GM19099 (cell line): ENCODE data around the gene VPS37D.

ENCODE experiments used
- POLR2A ChIP-seq: IDR thresholded peaks from 3 replicates; pipeline ENCODE4 v1.6.1; 2011; ENCODE audit warnings: low read depth; ENCODE audit not compliant: insufficient read length; ENCODE audit errors: extremely low read depth

VPS37D gene

DNA sequence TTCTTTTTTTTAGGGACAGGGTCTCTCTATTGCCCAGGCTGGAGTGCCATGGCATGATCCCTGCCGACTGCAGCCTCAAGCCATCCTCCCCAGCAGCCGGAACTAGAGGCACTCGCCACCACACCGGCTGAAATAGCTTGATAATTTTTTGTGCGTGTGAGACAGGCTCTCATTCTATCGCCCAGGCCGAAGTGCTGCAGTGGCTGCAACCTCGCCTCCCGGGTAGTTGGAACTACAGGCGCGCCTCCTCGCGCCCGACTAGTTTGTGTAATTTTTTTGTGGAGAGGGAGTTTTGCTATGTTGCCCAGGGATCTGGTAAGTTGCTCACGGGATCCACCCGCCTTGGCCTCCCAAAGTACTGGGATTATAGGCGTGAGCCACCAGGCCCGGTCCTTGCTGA is 17.7 kb downstream of the VPS37D start:
- no peak for TF ChIP-seq POLR2A

DNA sequence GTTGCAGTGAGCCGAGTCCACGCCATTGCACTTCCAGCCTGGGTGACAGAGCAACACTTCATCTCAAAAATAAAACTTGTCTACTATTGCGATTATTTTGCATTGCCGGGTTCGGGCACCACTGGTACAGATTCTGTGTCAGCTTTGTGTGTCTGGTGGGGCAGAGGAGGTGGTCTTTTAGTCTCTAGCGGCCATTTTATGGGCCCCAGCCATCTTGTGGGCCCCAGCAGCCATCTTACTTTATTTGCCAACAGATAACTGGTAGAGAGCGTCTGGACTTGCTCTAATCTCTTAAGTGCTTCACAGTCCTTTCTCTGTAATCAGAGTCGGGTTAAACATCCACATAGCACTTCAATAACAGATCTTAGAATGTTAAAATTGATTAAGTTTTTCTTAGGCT is 20.7 kb downstream of the VPS37D start:
- no peak for TF ChIP-seq POLR2A

DNA sequence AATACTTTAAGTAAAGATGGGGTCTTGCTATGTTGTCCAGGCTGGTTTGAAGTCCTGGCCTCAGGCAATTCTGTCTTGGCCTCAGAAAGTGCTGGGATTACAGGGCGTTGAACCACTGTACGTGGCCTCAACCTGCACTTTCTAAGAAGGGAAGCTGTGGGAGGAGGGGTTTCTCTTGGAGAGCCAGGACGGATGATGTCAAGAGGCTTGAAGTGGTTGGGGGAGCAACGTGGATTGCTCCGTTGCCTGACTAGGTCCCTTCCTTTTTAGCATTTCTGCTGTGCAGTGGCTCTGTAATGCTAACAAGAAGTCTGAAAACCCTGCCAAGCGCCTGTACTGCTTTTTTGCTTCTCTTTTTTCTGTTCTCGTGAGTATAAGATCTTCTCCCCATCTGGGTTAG is 23.0 kb downstream of the VPS37D start:
- TF ChIP-seq POLR2A = no peak

DNA sequence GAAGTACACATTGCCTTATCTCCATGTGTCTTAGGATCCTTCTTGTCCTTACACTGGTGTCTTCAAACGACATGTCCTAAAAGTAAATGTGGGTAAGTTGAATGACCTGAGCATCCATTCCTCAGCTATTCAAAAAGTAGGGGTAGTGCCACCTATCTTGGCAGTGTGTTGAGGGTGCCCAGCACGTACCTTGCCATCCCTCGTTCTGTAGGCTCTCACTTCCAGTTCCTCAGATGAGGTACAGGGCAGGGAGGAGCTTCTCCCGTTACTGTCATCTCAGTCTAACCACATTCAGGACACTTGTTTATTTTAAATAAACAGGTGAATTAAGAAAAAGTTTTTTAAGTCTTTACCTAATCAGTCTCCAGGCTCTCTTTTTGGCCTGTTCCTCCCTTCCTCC is 28.7 kb downstream of the VPS37D start:
- no peak for TF ChIP-seq POLR2A

DNA sequence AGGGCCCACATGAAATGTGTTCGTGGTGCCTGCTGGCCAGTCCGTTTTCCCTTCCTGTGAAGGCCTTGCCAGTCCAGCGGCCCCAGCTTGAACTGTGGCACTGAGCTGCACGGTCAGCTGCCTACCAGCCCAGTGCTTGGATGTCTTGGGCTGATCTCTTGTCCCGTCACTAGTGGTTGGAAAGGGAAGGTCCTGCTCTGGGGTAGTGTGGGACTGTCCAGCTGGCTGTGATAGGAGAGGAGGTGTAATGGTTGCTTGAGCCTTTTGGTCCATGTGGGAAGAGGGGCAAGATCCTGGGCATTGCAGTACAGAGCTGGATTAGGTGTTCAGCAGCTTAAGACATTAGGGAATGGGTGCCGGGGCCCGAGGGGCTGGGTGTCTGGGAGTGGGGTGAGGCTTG is 30.8 kb downstream of the VPS37D start:
- TF ChIP-seq POLR2A = no peak

DNA sequence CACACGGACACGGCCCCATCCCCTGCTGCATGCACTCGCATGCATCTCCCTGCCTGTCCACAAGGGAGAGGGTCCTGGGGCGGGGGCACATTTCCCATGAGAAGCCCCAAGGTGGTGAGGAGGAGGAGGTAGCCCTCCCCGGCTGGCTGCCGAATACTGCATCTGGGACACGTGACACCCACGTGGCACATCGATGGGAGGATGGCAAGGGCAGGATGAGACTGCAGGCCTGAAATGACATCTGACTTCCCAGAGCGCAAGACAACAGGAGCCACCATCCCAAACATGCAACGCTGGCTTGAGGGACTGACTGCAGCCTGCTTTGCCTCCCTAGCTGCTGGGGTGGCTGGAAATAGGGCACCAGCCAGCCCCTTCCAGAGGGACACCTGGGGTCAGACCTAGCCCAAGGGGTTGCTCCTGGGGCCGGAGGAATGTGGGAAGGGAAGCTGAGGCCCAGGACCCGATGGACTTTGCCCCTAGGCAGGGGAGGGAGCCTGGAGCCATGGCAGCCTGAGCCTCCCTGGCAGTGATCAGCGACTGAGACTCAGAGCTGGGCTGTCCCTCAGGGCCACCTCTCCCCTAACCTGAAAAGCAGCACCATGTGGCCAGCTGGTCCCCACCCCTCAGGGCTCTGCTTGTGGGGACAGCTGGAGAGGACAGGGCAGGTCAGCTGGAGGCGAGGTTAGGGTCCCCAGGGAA is 31.9 kb downstream of the VPS37D start:
- no peak for TF ChIP-seq POLR2A

DNA sequence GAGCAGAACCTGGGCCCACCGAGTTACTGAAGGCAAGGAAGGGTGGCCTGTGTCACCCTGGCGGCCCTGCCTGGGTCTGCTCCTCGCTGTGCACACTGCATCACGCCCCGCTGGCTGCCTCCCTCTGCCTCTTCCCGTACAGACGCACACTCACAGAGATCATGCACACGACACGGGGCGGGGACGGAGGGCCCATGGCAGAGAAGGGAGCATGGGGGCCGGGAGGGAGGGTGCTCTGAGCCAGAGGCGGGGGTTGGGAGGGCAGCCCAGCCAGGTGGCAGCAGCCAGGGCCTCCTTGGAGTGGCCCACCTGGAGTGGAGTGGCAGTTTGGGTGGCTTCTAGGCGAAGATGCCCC is 32.4 kb downstream of the VPS37D start:
- no peak for TF ChIP-seq POLR2A

DNA sequence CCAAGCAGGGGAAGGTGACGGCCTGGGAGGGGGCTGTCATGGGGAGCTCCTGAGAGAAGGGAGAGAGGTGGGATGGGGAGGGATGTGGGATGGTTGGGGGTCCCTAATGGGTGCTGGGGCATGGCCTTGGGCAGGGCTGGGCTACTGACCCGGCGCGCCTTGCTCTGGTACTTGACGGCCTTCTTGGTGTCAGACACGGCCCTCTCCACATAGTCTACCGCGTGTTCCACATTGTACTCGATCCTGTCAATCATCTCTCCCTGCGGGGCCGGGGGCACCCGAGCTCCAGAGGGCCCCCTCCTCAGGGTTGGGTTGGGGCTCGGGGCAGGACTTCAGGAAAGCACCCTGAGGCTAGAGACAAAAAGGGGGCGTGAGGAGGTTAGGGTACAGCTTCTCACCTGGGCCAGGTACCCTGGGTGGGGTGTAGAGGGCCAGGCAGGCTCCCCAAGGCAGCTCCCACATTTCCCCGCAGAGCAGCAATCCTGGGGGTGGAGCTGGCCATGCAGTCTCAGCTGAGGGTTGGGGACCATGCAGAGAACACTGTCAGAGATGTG is 33.0 kb downstream of the VPS37D start:
- TF ChIP-seq POLR2A = no peak

DNA sequence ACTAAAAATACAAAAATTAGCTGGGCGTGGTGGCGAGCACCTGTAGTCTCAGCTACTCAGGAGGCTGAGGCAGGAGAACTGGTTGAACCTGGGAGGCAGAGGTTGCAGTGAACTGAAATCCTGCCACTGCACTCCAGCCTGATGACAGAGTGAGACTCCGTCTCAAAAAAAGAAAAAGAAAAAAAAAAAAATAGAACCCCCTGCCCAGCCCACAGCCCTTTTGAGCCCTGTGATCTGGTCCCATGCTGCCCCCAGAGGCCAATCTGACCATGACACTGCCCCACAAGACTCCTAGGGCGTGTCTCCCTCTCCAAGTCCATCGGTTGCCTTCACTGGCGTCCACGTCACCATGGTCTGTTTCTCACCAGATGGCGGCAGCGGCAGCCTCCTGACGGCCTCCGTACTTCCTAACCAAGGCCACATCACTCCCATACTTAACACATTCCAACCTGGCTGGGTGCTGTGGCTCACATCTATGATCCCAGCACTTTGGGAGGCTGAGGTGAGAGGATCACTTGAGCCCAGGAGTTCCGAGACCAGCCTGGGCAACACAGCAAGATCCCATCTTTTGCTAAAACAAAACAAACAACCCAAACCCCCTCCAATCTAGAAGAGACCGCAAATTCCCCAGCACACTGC is 33.8 kb downstream of the VPS37D start:
- TF ChIP-seq POLR2A = no peak

DNA sequence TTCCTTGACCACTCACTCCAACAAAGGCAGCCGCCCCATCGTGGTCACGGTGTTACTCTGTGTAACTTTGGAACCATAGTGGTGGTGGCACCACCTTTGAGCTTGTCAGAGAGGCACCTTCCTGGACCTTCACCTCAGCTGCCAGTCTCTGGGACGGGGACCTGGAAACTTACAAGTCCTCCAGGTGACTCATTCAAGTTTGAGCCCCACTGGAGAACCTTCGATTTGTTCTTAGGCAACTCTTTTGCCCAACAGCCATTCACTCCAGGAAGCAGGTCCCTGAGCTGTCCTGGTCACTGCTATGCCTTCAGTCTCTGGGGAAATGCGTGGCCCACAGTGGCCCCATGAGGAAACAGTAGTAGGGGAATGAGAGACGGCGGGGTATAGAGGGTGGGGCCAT is 34.6 kb downstream of the VPS37D start:
- TF ChIP-seq POLR2A = no peak

DNA sequence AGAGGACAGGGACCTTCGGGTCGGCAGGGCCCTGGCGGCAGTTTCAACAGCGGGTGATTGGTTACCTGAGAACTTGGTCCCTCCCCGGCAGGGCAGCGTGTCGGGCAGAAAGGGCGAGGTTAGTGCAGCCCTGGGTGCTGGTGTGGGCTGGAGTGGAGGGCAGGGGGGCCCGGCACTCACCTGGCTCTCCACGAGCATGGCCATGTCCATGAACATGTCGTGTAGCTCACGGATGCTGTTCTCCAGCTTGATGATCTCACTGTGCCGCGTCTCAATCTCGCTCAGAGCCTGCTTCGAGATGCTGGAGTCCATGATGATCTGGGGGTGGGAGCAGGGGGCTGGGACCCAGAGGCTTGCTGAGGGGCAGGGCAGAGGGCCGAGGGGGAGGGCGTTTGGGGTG is 35.0 kb downstream of the VPS37D start:
- no peak for TF ChIP-seq POLR2A

DNA sequence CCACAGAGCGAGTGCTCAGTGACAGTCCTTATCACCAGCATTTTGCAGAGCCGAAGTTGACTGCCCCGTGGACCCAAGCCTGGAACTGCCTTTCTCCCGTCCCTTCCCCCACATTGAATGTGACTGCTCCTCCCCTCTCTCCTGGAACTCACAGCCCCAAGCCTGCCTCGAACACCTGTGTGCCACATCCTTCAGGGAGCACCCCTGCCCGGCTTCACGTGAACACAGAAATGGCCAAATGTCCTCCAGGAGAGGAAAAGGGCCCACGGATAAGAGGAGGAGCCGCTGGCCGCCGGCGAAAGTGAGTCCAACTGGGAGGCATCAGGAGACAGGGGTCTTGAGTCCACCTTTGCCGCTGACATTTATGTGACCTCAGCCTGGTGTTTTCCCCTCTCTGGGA is 35.6 kb downstream of the VPS37D start:
- no peak for TF ChIP-seq POLR2A

DNA sequence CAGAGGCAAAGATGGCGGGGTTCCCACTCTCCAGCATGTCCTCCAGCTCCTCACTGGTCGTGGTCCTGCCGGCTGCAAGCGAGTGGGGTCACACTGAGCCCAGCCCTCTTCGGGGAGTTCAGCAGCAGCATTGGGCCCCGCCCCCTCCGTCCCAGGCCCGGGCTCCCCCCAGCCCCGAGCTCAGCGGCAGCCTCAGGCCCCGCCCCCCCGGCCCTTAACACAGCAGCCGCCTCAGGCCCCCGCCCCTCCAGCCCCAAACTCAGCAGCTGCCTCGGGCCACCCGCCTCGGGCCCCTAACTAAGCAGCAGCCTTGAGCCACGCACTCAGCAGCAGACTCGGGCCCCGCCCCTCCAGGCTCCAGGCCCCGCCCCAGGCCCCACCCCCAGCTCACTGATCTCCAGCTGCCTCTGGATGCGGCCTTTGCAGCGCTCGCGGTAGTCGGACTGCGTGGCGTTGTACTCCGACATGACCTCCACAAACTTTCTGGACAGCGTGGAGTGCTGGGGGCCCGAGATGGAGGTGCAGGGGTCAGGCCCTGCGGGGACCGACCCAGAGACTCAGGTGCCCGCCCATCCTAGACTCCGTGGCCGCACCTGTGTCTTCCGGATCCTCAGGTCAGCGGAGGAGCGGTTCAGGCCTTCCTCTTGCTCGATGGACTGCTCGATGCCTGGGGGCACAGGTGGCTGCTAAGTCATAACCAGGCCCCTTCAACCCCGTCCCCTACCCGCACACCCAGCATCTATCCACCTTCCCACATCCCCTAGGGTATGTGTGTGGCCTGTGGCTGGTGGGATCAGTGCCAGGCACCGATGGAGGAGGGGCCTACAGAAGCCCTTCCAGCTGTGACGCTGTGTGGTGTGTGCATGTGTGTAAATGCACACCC is 36.4 kb downstream of the VPS37D start:
- TF ChIP-seq POLR2A = no peak

DNA sequence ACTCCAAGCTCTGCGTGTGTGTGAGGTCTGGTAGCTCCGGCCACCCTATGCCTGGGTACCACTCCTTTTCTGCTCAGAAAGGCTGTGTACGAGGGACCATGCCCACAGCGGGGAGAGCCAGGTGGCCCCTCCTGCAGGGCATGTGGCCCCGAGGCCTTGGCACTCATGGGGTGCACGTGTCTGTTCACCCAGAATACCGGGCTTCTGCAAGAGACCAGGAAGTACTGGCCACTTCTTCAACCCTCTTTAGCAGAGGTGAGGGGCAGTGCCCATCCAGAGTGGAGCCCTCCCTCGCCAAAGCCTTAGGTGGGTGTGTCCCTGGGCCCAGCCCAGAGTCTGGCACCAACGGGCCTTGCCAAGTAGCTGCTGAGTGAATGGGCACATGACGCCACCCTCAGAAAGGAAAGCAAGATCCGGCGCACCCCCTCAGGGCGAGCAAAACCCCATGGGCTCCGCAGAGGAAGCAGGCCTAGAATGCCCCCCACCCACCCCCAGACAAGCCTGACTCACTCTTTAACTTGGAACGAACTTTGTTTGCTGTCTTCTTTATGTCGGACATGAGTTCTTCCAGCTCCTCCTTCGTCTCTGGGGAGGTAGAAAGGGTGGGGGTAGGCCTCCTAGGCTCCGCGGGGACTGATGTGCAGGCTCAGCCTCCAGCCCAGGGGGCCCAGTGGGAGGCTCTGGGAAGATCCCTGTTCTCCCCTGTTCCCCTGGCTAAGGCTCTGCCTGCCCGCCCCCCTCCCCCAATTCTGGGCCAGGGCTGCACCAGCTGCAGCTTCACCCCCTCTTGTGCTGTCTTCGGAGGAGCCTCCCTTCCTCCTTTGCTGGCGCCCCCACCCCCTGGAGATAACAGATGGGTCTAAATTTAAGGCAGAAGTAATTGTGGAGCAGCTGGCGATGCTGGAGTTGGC is 37.3 kb downstream of the VPS37D start:
- TF ChIP-seq POLR2A = no peak

DNA sequence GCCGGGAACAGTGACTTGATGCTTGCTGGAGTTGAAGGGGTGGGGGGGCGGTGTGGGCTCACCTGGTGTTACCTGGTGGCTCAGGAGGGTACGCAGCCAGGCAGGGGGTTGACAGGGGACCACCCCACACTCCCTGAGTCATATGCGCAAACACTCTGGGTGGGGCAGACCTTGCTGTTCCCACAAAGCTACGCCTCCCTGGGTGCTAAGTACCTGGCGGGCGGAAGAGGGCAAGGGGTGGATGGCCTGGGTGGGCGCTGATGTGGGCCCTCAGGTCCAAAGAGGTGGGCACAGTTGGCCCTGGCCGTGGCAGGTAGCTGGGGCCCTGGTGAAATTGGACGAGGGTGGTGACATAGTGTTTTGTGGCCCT is 37.9 kb downstream of the VPS37D start:
- no peak for TF ChIP-seq POLR2A
